Duodenal mucosa (tissue), 2 donors: ENCODE data around the gene SCN2B.

Source experiments
- H3K27ac ChIP-seq: one replicate; pipeline ENCODE4 v1.7.0; 2013; ENCODE audit warnings: low read depth, low read length
- H3K27me3 ChIP-seq, 2 donors: one replicate each; pipeline ENCODE4 v1.7.0; 2013; ENCODE audit warnings: low read length in 2 of 2, control low read depth in 1 of 2; ENCODE audit not compliant: insufficient read depth in 2 of 2, control insufficient read depth in 1 of 2
- H3K36me3 ChIP-seq, 2 donors: one replicate each; pipeline ENCODE4 v1.7.0; 2013; ENCODE audit warnings: low read length in 2 of 2, control low read depth in 1 of 2; ENCODE audit not compliant: insufficient read depth in 2 of 2, control insufficient read depth in 1 of 2
- H3K4me1 ChIP-seq, 2 donors: one replicate each; pipeline ENCODE4 v1.7.0; 2013; ENCODE audit warnings: low read length in 2 of 2, control low read depth in 1 of 2; ENCODE audit not compliant: insufficient read depth in 2 of 2, control insufficient read depth in 1 of 2
- H3K4me3 ChIP-seq, 2 donors: one replicate each; pipeline ENCODE4 v1.7.0; 2013; ENCODE audit warnings: low read length in 2 of 2, low read depth in 1 of 2
- H3K9ac ChIP-seq, 2 donors: one replicate each; pipeline ENCODE4 v1.7.0; 2013; ENCODE audit warnings: low read length in 2 of 2, low read depth in 1 of 2
- H3K9me3 ChIP-seq, 2 donors: one replicate each; pipeline ENCODE4 v1.7.0; 2013; ENCODE audit warnings: low read length in 2 of 2, control low read depth in 1 of 2; ENCODE audit not compliant: control insufficient read depth in 1 of 2

Gene SCN2B

DNA sequence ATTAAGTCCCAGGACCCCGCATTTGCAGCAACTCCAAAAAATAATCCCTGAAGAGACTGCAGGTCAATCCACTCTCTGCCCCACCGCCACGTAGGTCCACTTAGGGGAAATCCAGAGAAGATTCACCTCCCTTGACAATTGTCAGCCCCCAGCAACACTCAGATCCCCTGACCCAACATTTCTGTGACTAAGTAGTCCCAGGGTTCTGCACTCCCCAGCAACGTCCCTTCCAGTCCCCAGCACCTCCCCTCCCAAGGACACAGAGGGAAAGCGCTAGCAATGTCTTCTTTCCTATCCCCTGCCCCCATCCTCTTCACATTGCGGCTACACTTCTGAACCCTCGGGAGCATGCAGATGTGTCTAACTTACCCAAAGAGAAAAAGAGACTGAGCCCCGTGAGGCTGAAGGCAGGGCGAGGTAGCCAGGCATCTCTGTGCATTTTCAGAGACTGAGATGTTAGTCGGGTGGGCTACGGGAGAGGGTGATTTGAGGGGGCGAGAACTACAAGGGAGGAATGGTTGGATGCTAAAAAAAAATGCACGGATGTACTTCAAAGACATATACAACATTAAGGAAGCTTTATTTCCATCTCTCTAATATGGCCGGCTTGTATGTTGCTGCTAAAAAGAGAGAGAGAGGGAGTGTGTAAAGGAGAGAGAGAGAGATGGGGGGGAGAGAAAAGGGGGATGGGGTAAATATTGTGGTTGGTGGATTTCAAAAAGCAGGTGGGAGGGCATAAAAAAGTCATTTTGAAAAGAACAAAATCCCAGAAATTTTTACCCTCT, at the start of gene SCN2B:
Gene SCN2B (minus strand): TSS at position 647 of the 785 bp plus-strand sequence. CDS start 208 bp downstream, at position 439.
- peaks cover 5 to 13% of the 10 kb centered on the region in 2 donors for H3K27me3 ChIP-seq
- no peaks in the 10 kb centered on the region for H3K36me3 ChIP-seq
- H3K4me3 ChIP-seq, result peak within 1 kb of the TSS; percentile 24 to 43
- H3K9ac ChIP-seq, result no peak within 1 kb of the TSS
- no peaks in the 10 kb centered on the region for H3K9me3 ChIP-seq
- peaks cover 5 to 16% of the 10 kb centered on the region in 2 donors for H3K4me1 ChIP-seq
- H3K27ac ChIP-seq, result no peak within 1 kb of the TSS

DNA sequence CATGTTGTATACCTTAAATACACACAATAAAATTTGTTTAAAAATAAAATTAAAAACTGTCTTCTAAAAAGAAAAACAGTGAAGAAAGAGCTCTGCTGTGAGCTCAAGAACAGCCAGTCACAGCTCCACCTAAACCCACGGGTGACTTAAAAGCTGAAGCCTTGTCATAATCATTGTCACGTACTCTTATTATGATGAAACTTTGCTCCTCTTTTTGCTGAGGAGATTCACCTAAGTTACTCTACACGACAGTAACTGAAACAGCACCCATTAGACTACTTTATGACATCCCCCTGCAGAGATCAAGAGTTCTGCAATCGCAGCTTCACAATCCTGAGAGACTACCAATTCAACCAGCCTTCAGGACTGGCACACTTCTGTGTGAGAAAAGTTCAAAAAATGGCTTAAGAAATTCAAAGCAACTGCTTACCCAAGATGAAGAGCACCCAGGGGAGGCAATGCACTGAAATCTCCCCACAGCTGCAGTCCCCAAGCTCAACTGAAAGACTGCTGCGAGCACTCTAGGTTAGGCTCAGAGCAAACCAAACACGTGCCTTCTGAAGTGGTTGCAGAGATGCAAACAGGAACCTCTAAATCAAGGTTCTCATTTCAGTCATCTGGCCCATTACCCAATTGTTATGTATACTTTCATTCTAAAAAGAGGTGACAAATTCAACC, 48.2 kb upstream of the SCN2B start, which contains the start of gene JAML:
Gene JAML (minus strand): TSS at position 501 of the 678 bp plus-strand sequence. CDS start 10,145 bp downstream, outside the sequence.
- peak within 1 kb of the TSS; percentile 61 for H3K27ac ChIP-seq
- no peaks in the 10 kb centered on the region for H3K27me3 ChIP-seq
- peak within 1 kb of the TSS; percentile 41 to 49 for H3K9ac ChIP-seq
- H3K36me3 ChIP-seq, result peaks cover 0 to 1% of the 10 kb centered on the region in 2 donors
- H3K4me1 ChIP-seq, result peaks cover 0 to 4% of the 10 kb centered on the region in 2 donors
- H3K4me3 ChIP-seq, result peak within 1 kb of the TSS; percentile 44 to 56
- no peaks in the 10 kb centered on the region for H3K9me3 ChIP-seq

DNA sequence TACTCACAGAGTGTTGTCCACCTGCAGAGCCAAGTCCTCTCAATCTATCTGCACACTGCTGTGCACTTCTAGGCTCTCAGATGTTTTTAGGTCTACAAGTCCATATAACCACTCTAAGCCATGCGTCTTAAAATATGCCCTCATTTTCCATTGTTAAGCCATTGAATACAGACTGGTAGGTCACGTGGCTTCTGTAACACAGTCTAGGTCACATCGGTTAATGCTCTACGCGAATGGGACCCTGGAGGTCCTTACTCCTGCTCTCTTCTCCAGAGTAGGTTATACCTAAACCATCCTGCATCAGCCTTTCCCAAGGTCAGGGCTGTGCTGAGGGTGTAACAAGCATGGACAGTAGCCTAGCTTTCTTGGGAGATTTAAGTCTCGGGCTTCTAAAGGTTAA, 47.6 kb upstream of the SCN2B start:
- H3K9ac ChIP-seq, result peak overlapping the region; percentile 26 to 49
- no peaks in the 10 kb centered on the region for H3K27me3 ChIP-seq
- H3K9me3 ChIP-seq, result no peaks in the 10 kb centered on the region
- peak overlapping the region; percentile 44 to 56 for H3K4me3 ChIP-seq
- peaks cover 0 to 4% of the 10 kb centered on the region in 2 donors for H3K4me1 ChIP-seq
- no peak overlapping the region for H3K27ac ChIP-seq
- H3K36me3 ChIP-seq, result no peaks in the 10 kb centered on the region

- H3K27me3 ChIP-seq, result no peaks in the 10 kb centered on the region
- peaks cover 0 to 4% of the 10 kb centered on the region in 2 donors for H3K4me1 ChIP-seq
- no peaks in the 10 kb centered on the region for H3K36me3 ChIP-seq
- H3K4me3 ChIP-seq, result peak overlapping the region; percentile 44 to 56
- H3K9ac ChIP-seq, result peak overlapping the region; percentile 26 to 49
- H3K27ac ChIP-seq, result no peak overlapping the region
- no peaks in the 10 kb centered on the region for H3K9me3 ChIP-seq
These were observed 47.1 kb upstream of the SCN2B start for GRCh38 chr11:118223570-118223969.

- no peaks in the 10 kb centered on the region for H3K9me3 ChIP-seq
- H3K36me3 ChIP-seq, result no peaks in the 10 kb centered on the region
- H3K27me3 ChIP-seq, result no peaks in the 10 kb centered on the region
- H3K9ac ChIP-seq, result no peak overlapping the region
- peaks cover 0 to 4% of the 10 kb centered on the region in 2 donors for H3K4me1 ChIP-seq
- H3K4me3 ChIP-seq, result no peak overlapping the region
- H3K27ac ChIP-seq, result no peak overlapping the region
These were observed 46.0 kb upstream of the SCN2B start for GRCh38 chr11:118222437-118222836.

DNA sequence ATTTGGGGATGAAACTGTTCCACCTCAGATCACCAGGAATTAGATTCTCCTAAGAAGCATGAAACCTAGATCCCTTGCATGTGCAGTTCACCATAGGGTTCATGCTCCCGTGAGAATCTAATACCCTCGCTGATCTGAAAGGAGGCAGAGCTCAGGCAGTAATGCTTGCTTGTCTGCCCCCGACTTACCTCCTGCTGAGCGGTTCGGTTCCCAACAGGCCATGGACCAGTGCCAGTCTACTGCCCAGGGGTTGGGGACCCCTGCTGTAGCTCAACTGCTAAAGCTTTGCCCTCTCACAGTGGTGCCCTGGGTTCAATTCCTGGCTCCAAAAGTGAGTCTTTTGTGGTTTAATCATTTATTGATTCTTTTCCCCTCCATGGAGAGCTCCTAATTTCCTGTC, 45.0 kb upstream of the SCN2B start:
- no peaks in the 10 kb centered on the region for H3K36me3 ChIP-seq
- peak overlapping the region; percentile 19 to 29 for H3K4me3 ChIP-seq
- H3K9me3 ChIP-seq, result no peaks in the 10 kb centered on the region
- peak overlapping the region in 1 of 2 donors; percentile 11 for H3K9ac ChIP-seq
- H3K4me1 ChIP-seq, result peaks cover 0 to 4% of the 10 kb centered on the region in 2 donors
- no peak overlapping the region for H3K27ac ChIP-seq
- no peaks in the 10 kb centered on the region for H3K27me3 ChIP-seq

- Histone ChIP-seq H3K4me1 (peaks cover 4% of the 10 kb centered on the region in 2 donors), H3K27ac (no peak overlapping the region), H3K27me3 (no peaks in the 10 kb centered on the region), H3K4me3 (peak overlapping the region in 1 of 2 donors; percentile 1), H3K36me3 (no peaks in the 10 kb centered on the region), H3K9me3 (no peaks in the 10 kb centered on the region), H3K9ac (no peak overlapping the region)
These were observed 43.3 kb upstream of the SCN2B start for GRCh38 chr11:118219732-118220131.

- Histone ChIP-seq H3K36me3 (no peaks in the 10 kb centered on the region), H3K9ac (no peak overlapping the region), H3K9me3 (no peaks in the 10 kb centered on the region), H3K27me3 (no peaks in the 10 kb centered on the region), H3K27ac (no peak overlapping the region), H3K4me1 (peaks cover 9% of the 10 kb centered on the region in 2 donors), H3K4me3 (peak overlapping the region in 1 of 2 donors; percentile 1)
These were observed 42.8 kb upstream of the SCN2B start for GRCh38 chr11:118219244-118219643.

DNA sequence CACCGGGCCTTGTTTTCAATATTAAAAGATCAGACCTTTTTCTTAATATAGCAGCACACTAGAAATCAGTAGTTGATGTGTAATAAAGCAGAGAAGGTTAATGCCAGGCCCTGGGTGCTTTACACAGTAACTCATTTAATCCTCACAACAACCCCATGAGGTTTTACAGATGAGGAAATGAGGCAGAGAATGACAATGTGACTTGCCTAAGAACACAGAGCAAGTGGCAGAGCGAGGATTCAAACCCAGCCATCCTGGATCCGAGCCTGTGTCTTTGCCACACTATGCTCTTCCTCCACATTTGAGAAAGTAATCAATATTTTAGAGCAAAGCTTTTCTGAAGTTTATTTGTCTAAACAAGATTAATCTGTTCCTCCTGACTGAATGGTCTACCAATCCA, 41.1 kb upstream of the SCN2B start:
- no peak overlapping the region for H3K9ac ChIP-seq
- H3K4me3 ChIP-seq, result no peak overlapping the region
- peaks cover 23 to 25% of the 10 kb centered on the region in 2 donors for H3K4me1 ChIP-seq
- no peaks in the 10 kb centered on the region for H3K27me3 ChIP-seq
- no peaks in the 10 kb centered on the region for H3K36me3 ChIP-seq
- H3K9me3 ChIP-seq, result no peaks in the 10 kb centered on the region
- H3K27ac ChIP-seq, result no peak overlapping the region
